Thyroid gland (tissue), 4 donors: ENCODE measurements around the gene EIF4E.
"Not testable (repeated sequence)": the region's sequence is repeated elsewhere in the genome, so short reads cannot be mapped to it uniquely, and the experiment has no call there.

Experiments
- POLR2A ChIP-seq, 2 donors: fragments of 450-650 bp; IDR thresholded peaks; one replicate each; pipeline ENCODE4 v1.6.1; 2017; ENCODE audit warnings: antibody characterized with exemption in 2 of 2, mild to moderate bottlenecking in 2 of 2, moderate library complexity in 1 of 2
- TF ChIP-seq, protein P1 (sequence below), 6 experiments: fragments of 200-600 bp in 3 of 6; fragments of 450-650 bp in 3 of 6; sonication (generic) in 3 of 6; IDR thresholded peaks; one replicate each; pipeline ENCODE4 v1.5.1; 2016 to 2019; ENCODE audit warnings: antibody characterized with exemption in 6 of 6, mild to moderate bottlenecking in 2 of 6, inconsistent platforms in 1 of 6, moderate library complexity in 1 of 6

DNA sequence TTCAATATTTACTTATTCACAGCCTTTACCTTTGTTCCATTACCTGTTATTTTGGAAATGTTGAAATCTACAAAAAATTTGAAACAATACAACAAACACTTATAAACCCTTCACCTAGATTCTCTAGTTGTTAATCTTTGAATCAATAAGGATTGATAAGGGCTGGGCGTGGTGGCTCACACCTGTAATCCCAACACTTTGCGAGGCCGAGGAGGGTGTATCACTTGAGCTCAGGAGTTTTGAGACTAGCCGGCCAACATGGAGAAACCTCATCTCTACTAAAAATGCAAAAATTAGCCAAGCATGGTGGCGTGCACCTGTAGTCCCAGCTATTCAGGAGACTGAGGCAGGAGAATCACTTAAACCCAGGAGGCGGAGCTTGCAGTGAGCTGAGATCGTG is 5.9 kb upstream of the EIF4E start:
- TF ChIP-seq, protein P1, sequence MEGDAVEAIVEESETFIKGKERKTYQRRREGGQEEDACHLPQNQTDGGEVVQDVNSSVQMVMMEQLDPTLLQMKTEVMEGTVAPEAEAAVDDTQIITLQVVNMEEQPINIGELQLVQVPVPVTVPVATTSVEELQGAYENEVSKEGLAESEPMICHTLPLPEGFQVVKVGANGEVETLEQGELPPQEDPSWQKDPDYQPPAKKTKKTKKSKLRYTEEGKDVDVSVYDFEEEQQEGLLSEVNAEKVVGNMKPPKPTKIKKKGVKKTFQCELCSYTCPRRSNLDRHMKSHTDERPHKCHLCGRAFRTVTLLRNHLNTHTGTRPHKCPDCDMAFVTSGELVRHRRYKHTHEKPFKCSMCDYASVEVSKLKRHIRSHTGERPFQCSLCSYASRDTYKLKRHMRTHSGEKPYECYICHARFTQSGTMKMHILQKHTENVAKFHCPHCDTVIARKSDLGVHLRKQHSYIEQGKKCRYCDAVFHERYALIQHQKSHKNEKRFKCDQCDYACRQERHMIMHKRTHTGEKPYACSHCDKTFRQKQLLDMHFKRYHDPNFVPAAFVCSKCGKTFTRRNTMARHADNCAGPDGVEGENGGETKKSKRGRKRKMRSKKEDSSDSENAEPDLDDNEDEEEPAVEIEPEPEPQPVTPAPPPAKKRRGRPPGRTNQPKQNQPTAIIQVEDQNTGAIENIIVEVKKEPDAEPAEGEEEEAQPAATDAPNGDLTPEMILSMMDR (IDR thresholded peaks at IDR 0.05) = not testable (repeated sequence)
- not testable (repeated sequence) for TF ChIP-seq POLR2A (IDR thresholded peaks at IDR 0.05)
